Stimulated activated CD4-positive, alpha-beta T cell treated with anti-CD3 and anti-CD28 coated beads, TNF-alpha, amount 100 ng/mL, for 48 hours (primary cell): Measurements from ENCODE around the gene DOCK1.

Source experiments
- DNase-seq, 3 donors: peaks; one replicate each; pipeline ENCODE4 v3.0.0-alpha.2; 2020; ENCODE audit warnings: low read depth in 3 of 3

The DOCK1 gene

DNA sequence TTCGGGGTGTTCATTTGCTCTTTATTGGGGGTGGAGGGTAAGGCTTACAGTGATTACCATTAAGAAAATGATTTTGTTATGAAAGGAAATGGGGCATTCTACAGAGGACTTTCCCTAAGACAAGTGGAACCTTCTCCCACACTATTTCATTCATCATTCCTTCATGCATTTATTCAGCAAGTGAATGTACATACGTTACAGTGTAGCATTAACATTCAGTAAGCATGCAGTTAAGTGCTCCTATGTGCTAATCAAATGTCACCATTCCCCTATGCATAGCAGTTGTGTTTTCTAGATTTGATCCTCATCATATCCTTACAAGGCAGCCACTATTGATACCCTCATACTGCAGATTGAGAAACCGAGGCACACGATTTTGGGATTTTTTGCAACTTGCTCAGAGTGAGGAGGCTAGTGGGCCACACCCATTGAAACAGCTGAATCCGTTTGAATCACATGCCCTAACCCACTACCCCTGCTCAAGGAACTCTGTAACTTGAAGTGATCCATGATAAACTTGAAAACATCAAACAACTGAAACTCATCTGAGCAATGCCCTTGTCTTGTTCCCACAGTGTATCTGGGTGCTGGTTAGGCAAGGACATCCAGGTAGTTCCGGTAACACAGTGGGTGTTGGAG lies 274.5 kb downstream of the DOCK1 start:
- no peak for DNase-seq

DNA sequence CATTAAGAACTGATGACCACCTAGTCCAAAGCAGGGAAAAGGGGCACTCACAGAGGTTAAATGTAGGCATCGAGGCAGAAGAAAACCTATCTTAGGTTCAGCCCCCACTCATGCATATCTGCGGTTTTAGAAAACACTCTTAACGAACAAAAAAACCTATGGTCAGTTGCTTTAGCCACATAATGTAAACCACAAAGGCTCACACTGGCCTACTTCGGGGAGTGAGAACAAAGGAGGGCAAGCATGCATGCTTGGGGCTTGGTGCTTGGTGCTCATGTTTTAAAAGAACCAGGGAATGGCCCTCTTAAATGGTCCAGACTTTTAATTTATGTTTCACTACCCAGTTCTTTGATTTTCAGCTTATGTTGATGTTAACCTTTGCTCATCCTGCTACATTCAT lies 276.9 kb downstream of the DOCK1 start:
- no peak for DNase-seq

DNA sequence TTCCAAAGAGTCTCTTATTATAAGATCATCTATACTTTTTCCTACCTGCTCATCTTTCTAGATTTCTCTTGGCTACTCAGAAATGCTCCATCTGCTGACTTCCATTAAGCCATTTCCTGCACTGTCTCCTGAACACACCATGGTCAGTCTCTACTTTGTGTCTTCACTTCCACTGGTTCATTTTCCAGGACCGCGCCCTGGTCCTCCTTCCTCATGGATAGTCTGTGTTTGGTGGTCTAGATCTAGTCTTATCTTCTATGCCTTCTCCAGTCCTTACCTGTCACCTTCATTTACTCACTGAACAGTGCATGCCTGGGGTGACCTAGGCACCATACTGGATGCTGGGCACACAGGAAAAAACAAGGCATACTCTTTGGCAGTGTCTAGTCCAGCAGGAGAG lies 279.4 kb downstream of the DOCK1 start:
- no peak for DNase-seq

DNA sequence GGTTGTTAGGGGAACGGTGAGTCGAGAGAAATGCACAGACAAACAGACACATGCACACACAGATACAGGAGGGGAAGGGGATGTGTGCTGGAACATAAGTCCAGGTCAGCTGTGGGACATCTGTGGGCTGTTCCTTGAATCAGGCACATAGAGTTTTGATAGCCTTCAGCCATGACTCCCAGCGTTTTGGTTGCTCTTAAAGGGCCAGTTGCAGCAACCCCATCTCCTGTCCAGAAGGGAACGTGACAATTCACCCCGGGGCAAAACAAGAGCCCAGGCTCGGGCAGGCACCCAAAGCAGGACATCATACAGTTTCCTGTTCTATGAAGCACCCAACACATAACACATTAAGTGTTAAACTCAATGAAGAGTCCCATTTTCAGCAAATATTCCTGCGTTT lies 281.6 kb downstream of the DOCK1 start:
- no peak for DNase-seq

DNA sequence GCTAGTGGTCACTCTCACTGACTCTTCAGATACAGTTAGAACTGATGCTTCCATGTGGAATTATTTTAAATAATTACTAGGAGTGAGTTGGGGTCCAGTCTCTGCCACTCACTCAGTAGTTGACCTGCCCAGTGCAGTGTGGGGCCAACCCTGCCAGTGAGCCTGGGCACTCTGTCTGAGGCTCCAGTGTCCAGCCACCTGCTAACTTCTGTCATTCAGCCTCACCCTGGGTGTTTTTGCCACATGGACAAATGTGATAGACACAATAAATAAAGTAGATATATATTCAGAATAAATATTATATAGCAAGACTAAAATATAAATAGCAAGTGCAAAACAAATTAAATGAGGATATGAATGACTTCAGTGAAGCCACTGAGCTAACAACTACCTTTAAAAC lies 284.0 kb downstream of the DOCK1 start:
- no peak for DNase-seq

DNA sequence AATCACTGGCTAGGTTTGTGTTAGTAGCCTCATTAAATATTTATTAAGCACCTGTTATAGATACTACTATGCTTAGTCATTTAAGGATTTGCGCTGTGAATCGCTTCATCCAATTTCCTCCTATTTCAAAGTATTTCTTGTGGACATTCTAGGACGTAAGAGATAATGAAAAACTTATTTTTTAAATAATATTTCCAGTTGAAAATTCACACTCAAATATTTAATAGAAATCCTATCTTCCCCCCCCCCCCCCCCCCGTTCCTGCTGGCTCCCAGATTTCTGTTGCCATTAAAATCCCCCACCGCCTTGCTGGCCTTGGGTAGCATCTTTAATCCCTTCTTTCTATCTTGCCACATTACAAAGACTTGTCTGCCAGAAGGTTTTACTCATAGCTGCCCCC lies 285.2 kb downstream of the DOCK1 start:
- no peak for DNase-seq

DNA sequence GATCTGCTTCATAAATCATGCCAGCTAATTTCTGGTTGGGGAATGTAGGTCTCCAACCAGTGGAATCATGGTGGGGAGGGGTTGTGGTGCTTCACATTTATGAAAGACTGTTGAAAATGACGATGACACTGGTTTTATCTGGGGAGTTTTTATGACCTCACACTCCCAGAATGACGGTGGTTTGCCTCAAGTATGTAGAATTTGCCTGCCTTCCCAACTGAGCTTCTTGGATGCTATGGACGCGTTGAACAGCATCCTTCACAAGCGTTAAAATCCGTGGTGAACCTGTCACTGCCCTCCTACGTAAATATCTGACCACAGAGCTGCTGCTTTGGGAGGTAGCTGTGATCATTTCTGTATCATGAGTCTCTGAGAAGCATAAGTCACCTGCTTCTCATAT lies 287.9 kb downstream of the DOCK1 start:
- DNase-seq, result no peak

DNA sequence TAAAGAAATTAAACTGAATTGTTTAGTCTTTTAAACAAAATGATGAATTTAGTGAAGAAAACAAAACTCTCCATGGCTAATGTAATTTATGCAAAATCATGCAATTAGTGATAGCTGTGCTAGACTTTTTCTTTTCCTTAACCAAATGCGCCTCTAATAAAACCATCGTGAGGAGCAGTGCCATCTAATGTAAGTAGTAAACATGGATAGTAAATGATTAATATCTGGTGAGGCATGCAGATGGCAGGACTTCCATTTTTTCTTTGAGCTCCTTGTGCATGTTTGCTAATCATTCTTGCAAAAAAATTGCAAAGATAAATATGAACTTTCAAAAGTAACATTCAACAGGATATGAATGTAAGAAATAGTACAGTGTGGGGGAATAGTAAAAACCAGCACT lies 288.9 kb downstream of the DOCK1 start:
- no peak for DNase-seq

DNA sequence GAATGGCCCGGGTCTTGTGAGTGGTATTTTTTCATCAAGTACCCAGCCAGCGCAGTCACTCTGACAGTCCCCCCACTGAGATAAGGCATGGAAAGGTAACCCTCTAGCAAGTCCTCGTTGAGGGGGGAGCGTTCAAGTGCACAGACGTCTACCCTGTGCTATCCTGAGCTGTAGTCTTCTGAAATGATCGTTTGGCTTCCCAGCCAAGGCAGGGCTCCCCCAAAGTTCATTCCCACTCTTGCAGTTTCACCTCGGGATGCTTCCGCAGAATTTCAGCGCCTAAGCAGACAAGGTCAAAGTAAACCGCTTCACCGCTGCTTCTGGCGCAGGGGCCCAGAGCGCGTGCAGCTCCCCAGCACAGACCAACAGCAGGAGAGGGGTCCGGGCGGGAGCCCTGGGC lies 289.4 kb downstream of the DOCK1 start:
- no peak for DNase-seq

DNA sequence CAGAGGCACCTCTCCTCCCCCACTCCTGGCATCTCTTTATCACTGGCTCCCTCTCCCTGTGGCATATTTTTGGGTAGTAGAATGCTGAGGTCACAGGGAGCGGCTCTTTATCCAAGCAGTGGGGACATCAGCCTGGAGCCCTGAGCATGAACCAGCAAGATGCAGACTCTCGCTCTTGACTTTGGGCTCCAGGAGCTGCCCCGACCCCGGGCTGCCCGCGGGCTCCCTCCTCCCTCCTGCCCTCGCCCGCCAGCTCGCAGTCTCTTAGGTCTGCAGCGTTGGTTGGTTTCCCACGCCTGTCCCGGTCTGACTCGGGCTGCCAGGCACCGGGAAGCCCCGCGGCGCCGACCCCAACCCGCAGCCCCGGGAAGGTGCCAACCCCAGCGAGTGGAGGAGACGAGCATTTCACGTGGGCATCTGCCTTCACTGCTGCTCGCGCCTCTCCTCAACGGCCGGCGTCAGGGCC lies 289.8 kb downstream of the DOCK1 start:
- no peak for DNase-seq

DNA sequence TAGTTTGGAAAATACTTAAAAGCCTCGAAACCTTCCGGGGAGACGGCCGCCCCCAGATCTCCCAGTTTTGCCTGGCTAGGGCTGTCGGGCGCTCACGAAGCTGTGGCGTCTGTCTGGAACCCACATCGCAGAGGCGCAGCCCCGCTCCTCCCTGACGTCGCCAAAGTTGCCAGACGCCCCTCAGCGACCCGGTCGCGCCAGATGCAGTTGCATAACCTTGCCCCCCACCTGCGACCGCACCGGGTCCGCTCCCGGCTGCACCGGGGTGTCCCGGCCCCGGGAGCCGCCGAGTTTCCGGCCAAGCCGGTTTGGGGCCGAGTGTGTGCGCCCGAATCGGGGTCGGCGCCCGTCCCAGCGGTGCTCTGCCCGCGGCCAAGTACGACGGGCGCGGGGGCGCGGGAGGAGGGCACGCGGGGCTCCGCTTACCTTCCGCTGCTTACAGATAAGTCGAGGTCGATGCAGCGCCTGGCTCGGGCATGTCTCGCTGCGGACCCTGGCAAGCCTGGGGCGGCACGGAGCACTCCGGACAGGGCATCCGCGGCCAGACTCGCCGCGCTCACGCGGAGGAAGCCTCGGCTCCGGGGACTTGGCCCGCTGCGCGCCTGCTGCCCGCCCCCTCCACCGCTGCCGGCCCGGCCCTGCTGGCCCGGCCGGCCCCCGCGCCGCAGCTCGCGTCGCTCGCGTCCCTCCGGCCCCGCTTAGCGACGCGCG lies 290.5 kb downstream of the DOCK1 start:
- no peak for DNase-seq

DNA sequence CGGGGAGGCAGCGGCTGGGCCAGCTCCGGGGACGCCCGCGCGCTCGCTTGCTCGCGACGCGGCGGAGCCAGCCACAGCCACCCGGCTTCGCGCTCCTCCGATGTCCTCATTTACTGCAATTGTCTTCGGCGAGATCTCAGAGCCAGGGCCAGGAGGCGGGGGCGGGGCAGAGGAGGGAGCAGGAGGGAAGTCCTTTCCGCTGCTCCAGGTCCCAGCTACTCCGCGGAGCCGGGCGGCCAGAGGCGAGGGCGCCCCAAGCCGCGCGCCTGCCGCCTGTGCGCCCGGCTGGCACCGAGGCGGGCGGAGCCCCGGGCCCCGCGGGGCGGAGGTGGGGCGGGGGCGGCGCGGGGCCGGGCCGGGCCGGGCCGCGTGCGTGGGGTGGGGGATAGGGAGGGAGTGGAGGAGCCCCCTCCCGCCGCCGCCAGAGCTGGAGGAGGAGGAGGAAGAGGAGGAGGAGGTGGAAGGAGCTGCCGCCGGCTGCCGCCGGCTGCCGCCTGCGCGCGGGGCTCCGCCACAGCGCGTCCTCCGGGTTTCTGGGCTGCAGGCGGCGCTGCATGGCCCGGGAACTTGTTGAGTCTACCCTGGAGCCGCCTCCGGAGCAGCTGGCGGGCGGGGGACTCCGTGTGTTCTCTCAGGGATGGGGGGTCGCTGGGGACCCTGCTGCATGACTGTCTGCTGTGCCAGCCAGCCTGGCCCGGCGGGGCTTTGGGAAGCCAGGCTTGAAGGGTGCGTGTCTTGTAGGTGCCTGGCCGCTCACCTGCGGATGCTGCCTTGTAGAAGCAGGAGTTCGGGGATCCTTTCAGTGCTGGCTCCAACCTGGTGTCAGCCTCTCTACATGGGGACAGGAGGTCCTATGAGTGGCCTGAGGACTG lies 291.3 kb downstream of the DOCK1 start, which contains the start of gene INSYN2A:
Gene INSYN2A (minus strand): TSS at position 310 of the 872 bp plus-strand sequence. CDS start 20,196 bp downstream, outside the sequence.
- no peak for DNase-seq

DNA sequence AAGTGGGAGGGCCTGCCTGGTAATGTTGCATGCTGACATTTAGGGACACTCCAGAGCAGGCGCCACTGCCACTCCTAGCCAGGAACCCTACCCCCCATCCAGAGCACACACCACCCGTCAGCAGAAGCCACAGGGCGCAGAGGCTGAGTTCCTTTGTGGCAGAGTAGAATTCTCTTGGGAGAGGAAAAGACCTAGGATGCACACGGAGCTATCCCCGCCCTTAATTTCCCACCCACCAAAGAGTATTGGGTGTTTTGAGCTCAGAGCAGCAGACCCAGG lies 291.9 kb downstream of the DOCK1 start:
- no peak for DNase-seq

DNA sequence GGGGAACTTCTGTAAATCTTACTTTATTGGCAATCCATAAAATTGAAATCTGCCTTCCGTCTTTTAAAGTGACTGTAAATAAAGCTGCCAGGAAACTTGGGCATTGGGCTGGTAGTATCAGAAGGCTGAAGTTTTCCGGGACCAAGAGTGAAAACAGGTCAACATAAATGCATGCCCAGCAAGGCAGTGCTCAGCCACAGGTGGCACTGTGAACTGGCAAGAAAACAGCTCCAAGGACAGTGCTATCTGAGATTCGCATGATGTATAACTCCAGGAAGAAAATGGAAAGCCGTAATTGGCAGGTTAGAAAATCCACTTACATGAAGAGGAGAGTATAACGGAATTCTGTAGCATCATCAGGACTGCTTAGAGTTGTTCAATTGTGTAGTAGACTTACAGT lies 293.1 kb downstream of the DOCK1 start:
- no peak for DNase-seq

DNA sequence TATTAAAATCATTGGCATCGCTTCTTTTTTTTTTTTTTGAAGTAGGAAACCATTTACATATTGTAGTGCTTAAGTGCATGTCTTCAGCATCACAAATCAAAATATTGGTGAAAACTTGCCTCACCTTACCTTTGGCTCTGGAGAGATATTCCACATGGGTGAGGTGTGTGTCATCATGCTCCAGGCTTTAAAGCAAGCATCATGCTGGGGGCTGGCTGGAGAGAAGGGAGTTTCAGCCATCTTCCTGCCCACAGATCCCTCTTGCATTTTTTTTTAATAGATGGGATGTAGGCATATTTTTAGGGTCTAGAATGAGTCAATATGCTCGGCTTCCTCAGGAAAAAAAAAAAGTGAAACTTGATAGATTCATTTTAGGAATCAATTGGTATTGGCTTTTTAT lies 293.5 kb downstream of the DOCK1 start:
- DNase-seq, result no peak

DNA sequence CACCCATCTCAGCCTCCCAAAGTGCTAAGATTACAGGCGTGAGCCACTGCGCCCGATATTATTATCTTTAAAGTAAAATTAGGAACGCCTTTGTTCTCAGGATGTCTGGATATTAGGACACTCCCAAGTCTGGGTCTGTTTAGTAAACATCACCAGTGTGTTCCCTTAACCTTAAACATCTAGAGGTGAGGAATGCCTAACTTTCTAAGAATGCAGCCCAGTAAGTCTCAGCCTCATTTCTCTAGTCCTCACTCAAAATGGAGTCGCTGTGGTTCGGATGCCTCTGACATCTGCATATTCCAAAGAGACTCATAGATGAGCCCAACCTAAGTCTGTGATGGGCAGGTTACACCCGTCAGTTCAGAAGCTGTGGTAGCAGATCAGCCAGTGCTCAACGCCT lies 295.4 kb downstream of the DOCK1 start:
- DNase-seq, result no peak

DNA sequence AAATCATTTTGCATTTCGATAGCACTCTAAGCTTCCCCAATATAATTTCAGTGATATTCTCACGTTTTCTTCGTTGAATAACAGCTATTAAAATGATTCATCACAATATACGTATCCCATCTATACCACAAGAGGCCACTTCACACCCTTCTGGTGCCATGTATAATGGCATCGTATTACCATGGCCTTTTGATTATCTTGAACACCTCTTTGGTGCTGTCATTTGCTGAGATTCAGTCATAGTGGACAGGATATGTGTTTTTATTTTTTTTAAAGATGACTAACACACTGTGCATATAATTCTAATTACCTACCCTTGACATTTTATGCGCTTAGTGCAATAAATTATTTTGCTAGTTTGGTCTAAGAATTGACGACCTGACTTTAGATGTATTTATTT lies 297.8 kb downstream of the DOCK1 start:
- DNase-seq, result no peak

DNA sequence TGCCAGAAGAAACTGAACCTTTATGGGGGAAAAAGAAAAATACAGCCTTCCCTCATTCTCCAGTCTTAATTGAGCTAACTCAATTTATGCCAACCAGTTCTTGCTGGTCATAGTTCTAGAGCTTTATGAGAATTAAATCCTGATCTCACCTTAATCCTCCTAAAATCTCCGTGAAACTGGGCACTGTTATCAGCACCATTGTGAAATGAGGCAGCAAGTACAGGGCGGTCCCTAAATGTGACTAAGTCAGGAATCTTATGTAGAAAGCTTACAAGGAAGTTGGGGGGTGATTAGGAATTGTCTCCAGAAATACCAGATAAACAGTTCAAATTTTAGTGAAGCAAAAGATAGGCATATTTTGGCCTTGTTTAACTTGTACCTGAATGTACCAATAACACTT lies 301.9 kb downstream of the DOCK1 start:
- no peak for DNase-seq

DNA sequence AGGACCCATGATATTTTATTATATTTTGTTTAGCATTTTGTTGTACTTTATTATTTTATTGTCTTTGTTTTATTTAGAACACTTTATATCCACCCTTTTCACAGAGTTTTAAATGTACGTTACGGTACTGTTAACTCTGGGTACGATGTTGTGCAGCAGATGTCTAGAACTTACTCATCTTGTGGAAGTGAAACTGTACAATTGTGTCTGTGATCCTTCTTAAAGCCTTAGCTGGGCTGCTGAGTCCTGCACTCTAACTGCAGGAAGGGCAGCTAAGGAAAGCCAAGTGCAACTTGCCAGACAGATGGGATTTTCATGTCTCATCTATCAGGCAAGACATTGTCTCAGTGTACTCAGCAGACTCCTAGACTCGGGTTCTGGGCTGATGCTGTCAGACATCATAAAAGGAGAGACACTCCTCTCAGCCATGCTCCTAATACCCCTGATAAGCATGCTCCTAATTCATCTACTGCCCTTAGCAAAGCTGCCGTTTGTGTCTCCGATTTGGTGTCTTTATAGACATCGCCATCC lies 305.8 kb downstream of the DOCK1 start:
- no peak for DNase-seq

DNA sequence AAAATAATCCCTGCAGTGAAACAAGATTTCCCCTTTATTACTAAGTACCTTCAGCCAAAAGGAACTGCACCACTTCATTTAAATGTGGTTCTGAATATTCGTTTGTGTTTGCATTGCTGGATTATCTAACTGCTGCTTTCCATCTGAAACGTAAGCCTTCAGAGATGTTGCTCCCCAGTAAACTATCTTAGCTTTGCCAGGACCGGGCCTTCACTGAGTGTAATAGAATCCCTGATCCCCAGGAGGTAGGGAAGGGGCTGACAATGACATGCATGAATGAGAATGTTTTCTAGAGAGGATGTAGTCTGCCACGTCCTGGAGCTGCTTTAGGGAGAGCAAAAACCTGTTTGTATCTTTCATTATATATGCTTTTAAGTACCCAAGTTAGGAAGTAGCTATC lies 310.6 kb downstream of the DOCK1 start:
- no peak for DNase-seq

DNA sequence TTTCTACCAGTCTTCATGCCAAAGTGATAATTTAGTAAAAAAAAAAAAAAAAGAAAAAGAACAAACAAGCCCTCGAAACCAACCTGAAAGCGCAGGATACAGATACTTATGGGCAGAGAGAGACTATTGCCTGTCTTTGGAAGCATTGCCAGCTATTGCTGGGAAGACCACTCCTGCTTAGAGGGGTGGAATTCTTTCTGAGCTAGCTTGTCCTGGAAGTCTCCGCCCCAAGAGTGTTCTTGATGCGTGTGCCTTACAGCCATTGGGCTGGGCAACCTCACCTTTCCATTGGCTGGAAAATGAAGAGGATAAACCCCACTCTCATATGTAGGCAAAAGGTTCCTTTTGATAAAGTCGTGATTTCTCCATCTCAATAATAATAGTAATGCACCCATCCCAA lies 311.0 kb downstream of the DOCK1 start:
- DNase-seq, result no peak

DNA sequence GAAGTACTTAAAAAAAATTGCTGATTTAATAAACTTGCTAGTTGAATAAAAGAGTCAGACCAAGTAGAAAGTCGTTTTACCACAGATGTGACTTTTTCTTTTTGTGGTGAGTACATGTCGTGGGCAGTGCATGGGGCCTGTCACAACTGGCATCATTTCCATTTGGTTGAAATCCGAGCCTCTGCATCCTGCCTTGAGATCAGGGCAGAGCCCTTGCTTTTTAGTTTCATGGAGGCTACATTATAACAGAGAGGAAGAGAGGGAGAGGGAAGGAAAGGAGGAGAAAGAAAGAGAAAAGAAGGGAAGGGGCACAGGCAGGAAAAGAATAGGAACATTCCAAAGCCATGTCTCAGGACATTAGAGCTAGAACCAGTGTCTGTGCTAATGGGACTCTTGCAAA lies 311.6 kb downstream of the DOCK1 start:
- DNase-seq, result no peak

DNA sequence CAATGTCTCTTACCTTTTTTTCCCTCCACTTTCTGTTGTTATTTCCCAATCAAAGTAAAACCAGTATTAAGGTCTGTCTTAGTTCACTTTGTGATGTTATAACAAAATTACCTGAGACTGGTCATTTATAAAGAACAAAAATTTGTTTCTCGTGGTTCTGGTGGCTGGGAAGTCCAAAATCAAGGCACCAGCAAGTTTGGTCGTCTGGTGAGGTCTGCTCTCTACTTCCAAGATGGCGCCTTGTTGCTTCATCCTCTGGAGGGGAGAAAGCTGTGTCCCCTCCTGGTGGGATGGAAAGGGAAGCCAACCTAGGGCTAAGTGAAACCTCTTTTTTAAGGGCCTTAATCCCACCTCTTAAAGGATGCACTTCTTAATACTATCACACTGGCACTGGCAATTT lies 313.4 kb downstream of the DOCK1 start:
- no peak for DNase-seq
